Measurements from ENCODE around the gene SLC8A1.

DNA sequence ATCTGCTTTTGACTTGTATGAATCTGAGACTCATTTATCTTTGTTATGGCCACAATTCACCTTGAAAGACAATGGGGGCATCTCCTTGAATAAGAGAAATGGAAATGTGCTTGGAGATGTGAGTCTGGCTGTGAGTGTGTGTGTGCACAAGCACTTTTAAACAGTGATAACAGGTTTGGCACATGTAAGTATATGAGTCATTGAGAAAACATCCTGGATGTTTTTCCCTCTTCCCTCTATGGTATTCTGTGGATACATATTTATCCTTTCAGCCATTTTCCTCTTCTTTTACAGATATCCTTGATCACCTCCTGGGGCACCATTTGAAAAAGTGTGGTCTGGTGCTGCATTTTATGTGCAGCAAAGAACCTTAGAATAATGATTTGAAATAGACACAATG, 355.5 kb downstream of the SLC8A1 start:
- TF ChIP-seq, protein P1, sequence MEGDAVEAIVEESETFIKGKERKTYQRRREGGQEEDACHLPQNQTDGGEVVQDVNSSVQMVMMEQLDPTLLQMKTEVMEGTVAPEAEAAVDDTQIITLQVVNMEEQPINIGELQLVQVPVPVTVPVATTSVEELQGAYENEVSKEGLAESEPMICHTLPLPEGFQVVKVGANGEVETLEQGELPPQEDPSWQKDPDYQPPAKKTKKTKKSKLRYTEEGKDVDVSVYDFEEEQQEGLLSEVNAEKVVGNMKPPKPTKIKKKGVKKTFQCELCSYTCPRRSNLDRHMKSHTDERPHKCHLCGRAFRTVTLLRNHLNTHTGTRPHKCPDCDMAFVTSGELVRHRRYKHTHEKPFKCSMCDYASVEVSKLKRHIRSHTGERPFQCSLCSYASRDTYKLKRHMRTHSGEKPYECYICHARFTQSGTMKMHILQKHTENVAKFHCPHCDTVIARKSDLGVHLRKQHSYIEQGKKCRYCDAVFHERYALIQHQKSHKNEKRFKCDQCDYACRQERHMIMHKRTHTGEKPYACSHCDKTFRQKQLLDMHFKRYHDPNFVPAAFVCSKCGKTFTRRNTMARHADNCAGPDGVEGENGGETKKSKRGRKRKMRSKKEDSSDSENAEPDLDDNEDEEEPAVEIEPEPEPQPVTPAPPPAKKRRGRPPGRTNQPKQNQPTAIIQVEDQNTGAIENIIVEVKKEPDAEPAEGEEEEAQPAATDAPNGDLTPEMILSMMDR (IDR thresholded peaks at IDR 0.05; ENCODE audit: insufficient read depth, low read depth, low read length) = no peak
- no peak for TF ChIP-seq EZH2 (IDR thresholded peaks at IDR 0.05; ENCODE audit: insufficient read depth, low read length)

Measured in astrocyte (in vitro differentiated cells and primary cell).